ENCODE measurements around the gene NFATC1.

Gene NFATC1

GRCh38 chr18:79397830-79398761 is 2.4 kb downstream of the NFATC1 start:
- Histone ChIP-seq H3K4me1 (ENCODE audit: insufficient read depth, low read length, severe bottlenecking) (peaks cover 53% of the 10 kb centered on the region), H3K27me3 (ENCODE audit: insufficient read depth, low read length) (no peaks in the 10 kb centered on the region), H3K27ac (ENCODE audit: low read depth, low read length, poor library complexity, severe bottlenecking) (peak overlapping the region; percentile 94), H3K9ac (ENCODE audit: low read length) (peak overlapping the region; percentile 94), H4K20me1 (ENCODE audit: insufficient read depth, low read length) (no peaks in the 10 kb centered on the region), H3K4me3 (ENCODE audit: low read depth, low read length, poor library complexity, severe bottlenecking) (peak overlapping the region; percentile 89), H3F3A (ENCODE audit: insufficient read depth, low read length) (no peaks in the 10 kb centered on the region), H3K36me3 (ENCODE audit: insufficient read depth, low read length) (peaks cover 41% of the 10 kb centered on the region), H3K4me2 (ENCODE audit: low read length) (peak overlapping the region; percentile 87), H2AFZ (ENCODE audit: low read length) (no peak overlapping the region), H3K9me3 (ENCODE audit: low read length) (no peaks in the 10 kb centered on the region), H3K79me2 (ENCODE audit: insufficient read depth, low read length) (peaks cover 50% of the 10 kb centered on the region), H3K9me2 (ENCODE audit: low read depth, low read length) (no peaks in the 10 kb centered on the region)
- TF ChIP-seq, protein P1, sequence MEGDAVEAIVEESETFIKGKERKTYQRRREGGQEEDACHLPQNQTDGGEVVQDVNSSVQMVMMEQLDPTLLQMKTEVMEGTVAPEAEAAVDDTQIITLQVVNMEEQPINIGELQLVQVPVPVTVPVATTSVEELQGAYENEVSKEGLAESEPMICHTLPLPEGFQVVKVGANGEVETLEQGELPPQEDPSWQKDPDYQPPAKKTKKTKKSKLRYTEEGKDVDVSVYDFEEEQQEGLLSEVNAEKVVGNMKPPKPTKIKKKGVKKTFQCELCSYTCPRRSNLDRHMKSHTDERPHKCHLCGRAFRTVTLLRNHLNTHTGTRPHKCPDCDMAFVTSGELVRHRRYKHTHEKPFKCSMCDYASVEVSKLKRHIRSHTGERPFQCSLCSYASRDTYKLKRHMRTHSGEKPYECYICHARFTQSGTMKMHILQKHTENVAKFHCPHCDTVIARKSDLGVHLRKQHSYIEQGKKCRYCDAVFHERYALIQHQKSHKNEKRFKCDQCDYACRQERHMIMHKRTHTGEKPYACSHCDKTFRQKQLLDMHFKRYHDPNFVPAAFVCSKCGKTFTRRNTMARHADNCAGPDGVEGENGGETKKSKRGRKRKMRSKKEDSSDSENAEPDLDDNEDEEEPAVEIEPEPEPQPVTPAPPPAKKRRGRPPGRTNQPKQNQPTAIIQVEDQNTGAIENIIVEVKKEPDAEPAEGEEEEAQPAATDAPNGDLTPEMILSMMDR (IDR thresholded peaks at IDR 0.05; ENCODE audit: low read length), result no peak; the same call in 1 of the 2 replicates
- TF ChIP-seq EZH2 (IDR thresholded peaks at IDR 0.05; ENCODE audit: borderline replicate concordance, low read length), result no peak

- peaks cover 41% of the 10 kb centered on the region for H3K36me3 ChIP-seq (ENCODE audit: insufficient read depth, low read length)
- TF ChIP-seq, protein P1 (IDR thresholded peaks at IDR 0.05; ENCODE audit: low read length), result no peak
- no peak for TF ChIP-seq EZH2 (IDR thresholded peaks at IDR 0.05; ENCODE audit: borderline replicate concordance, low read length)
- H3F3A ChIP-seq (ENCODE audit: insufficient read depth, low read length), result 0 out of 2 replicates have a peak, but pooled peaks cover 4% of the 10 kb centered on the region
- H2AFZ ChIP-seq (ENCODE audit: low read length), result no peak overlapping the region
- peak overlapping the region; percentile 89 for H3K4me3 ChIP-seq (ENCODE audit: low read depth, low read length, poor library complexity, severe bottlenecking)
- peaks cover 53% of the 10 kb centered on the region for H3K4me1 ChIP-seq (ENCODE audit: insufficient read depth, low read length, severe bottlenecking)
- H3K4me2 ChIP-seq (ENCODE audit: low read length), result peak overlapping the region; percentile 87
- no peaks in the 10 kb centered on the region for H4K20me1 ChIP-seq (ENCODE audit: insufficient read depth, low read length)
- H3K27me3 ChIP-seq (ENCODE audit: insufficient read depth, low read length), result no peaks in the 10 kb centered on the region
- peak overlapping the region; percentile 94 for H3K9ac ChIP-seq (ENCODE audit: low read length)
- no peaks in the 10 kb centered on the region for H3K9me3 ChIP-seq (ENCODE audit: low read length)
- H3K27ac ChIP-seq (ENCODE audit: low read depth, low read length, poor library complexity, severe bottlenecking), result peak overlapping the region; percentile 94
- H3K9me2 ChIP-seq (ENCODE audit: low read depth, low read length), result no peaks in the 10 kb centered on the region
- H3K79me2 ChIP-seq (ENCODE audit: insufficient read depth, low read length), result peaks cover 64% of the 10 kb centered on the region
Measured at GRCh38 chr18:79399275-79400081, 3.7 kb downstream of the NFATC1 start.

DNA sequence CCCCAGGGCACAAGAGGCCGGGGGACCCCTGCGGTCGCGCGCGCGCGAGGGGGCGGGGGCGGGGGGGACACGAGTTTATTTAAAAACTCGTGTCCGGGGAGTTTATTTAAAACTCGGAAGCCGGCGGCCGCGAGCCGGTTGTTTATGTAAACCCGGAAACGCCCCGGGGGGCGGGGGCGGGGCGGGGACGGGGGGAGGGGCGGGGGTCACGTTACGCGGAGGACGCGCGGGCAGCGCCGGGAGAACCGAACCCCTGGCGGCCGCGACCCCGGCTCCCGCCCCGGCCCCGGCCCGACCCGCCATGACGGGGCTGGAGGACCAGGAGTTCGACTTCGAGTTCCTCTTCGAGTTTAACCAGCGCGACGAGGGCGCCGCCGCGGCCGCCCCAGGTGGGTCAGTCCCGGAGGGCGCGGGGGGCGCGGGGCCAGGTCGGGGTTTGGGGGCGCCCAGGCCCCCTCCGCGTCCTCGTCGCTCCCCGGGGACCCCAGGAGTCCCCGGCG is 4.4 kb downstream of the NFATC1 start:
- Histone ChIP-seq H3K27ac (ENCODE audit: low read depth, low read length, poor library complexity, severe bottlenecking) (peak overlapping the region; percentile 94), H3K36me3 (ENCODE audit: insufficient read depth, low read length) (peaks cover 41% of the 10 kb centered on the region), H3K9me3 (ENCODE audit: low read length) (no peaks in the 10 kb centered on the region), H3K4me3 (ENCODE audit: low read depth, low read length, poor library complexity, severe bottlenecking) (peak overlapping the region; percentile 89), H3K9ac (ENCODE audit: low read length) (peak overlapping the region; percentile 94), H3K9me2 (ENCODE audit: low read depth, low read length) (no peaks in the 10 kb centered on the region), H3K79me2 (ENCODE audit: insufficient read depth, low read length) (peaks cover 70% of the 10 kb centered on the region), H4K20me1 (ENCODE audit: insufficient read depth, low read length) (no peaks in the 10 kb centered on the region), H3K4me2 (ENCODE audit: low read length) (peak overlapping the region; percentile 87), H2AFZ (ENCODE audit: low read length) (no peak overlapping the region), H3K4me1 (ENCODE audit: insufficient read depth, low read length, severe bottlenecking) (peaks cover 53% of the 10 kb centered on the region), H3K27me3 (ENCODE audit: insufficient read depth, low read length) (no peaks in the 10 kb centered on the region), H3F3A (ENCODE audit: insufficient read depth, low read length) (0 out of 2 replicates have a peak, but pooled peaks cover 4% of the 10 kb centered on the region)
- TF ChIP-seq, protein P1 (IDR thresholded peaks at IDR 0.05; ENCODE audit: low read length), result no peak
- no peak for TF ChIP-seq EZH2 (IDR thresholded peaks at IDR 0.05; ENCODE audit: borderline replicate concordance, low read length)
